GM21529 (cell line): ENCODE results near the gene FOXL3.
"Not testable (repeated sequence)": the region's sequence is repeated elsewhere in the genome, so short reads cannot be mapped to it uniquely, and the experiment has no call there.

Source experiments
- ATAC-seq: cut with Tn5 transposase; IDR thresholded peaks from one replicate; pipeline ENCODE4 v1.9.1; 2021; ENCODE audit not compliant: unreplicated experiment

Gene FOXL3

GRCh38 chr7:335358-336148 lies 45.6 kb downstream of the FOXL3 start:
- ATAC-seq: no peak

- not testable (repeated sequence) for ATAC-seq
These were observed 46.2 kb downstream of the FOXL3 start for GRCh38 chr7:336149-336533.

GRCh38 chr7:336810-337566 lies 47.0 kb downstream of the FOXL3 start:
- no peak for ATAC-seq

- ATAC-seq: no peak
These were observed 47.6 kb downstream of the FOXL3 start for GRCh38 chr7:337567-337951.

- ATAC-seq: no peak
These were observed 48.5 kb downstream of the FOXL3 start for GRCh38 chr7:338295-339061.

- no peak for ATAC-seq
These were observed 49.0 kb downstream of the FOXL3 start for GRCh38 chr7:339062-339342.

- ATAC-seq: no peak
These were observed 49.7 kb downstream of the FOXL3 start for GRCh38 chr7:339696-340095.

GRCh38 chr7:340200-340937 lies 50.4 kb downstream of the FOXL3 start:
- no peak for ATAC-seq
